Measurements from ENCODE around the gene DIAPH2. TPM values are rescaled to one million over a fixed set of nuclear protein-coding genes. Genes with fewer than 3 reads are reported as not detected.

DIAPH2 gene
- total and polyA plus RNA-seq, 2 donors (not counting 1 experiment from before 2014, with no cell fraction given), result 16.8 to 18.5 TPM

DNA sequence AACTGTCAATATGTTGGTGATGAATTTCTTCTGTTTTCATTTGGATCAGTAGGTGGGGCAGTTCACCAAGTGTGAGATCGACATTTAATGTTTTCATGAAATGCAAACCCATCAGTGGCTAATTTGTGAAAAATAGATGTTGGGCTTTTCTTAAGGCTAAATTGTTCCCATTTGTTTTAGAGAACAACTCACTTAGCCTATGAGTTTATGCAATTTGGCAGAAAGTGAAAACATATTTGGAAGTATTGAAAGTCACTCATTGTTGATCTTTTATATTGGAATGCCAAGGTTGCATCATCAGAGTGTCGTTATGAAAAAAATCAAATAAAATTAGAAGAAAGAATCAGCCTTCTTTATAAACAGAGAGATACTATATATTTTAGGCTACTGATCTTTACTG lies 331.5 kb downstream of the DIAPH2 start:
- Histone ChIP-seq H3K4me1 (ENCODE audit: control insufficient read depth, extremely low read depth, insufficient read depth, low read length) (no peaks in the 10 kb centered on the region), H3K4me3 (replicated peaks in 1 of 4; ENCODE audit: control extremely low read depth in 1 of 4, insufficient read depth in 1 of 4, low read depth in 3 of 4, low read length in 4 of 4) (no peak overlapping the region), H3K9me3 (ENCODE audit: control insufficient read depth, insufficient read depth, low read depth, low read length) (no peaks in the 10 kb centered on the region), H4K20me1 (ENCODE audit: control insufficient read depth, extremely low read depth, insufficient read depth, low read length) (no peaks in the 10 kb centered on the region), H3K4me2 (ENCODE audit: extremely low read depth, insufficient read depth, low read length) (no peak overlapping the region), H3K9ac (ENCODE audit: insufficient read depth, low read length) (no peak overlapping the region), H2AFZ (ENCODE audit: low read length) (no peak overlapping the region), H3K36me3 (ENCODE audit: control insufficient read depth, insufficient read depth, low read length) (no peaks in the 10 kb centered on the region), H3K27me3 (ENCODE audit: control insufficient read depth, insufficient read depth, low read length) (no peaks in the 10 kb centered on the region), H3K27ac (ENCODE audit: insufficient read depth, low read length) (no peak overlapping the region), H3K79me2 (ENCODE audit: control insufficient read depth, insufficient read depth, low read length) (no peaks in the 10 kb centered on the region)
- TF ChIP-seq, protein P1, sequence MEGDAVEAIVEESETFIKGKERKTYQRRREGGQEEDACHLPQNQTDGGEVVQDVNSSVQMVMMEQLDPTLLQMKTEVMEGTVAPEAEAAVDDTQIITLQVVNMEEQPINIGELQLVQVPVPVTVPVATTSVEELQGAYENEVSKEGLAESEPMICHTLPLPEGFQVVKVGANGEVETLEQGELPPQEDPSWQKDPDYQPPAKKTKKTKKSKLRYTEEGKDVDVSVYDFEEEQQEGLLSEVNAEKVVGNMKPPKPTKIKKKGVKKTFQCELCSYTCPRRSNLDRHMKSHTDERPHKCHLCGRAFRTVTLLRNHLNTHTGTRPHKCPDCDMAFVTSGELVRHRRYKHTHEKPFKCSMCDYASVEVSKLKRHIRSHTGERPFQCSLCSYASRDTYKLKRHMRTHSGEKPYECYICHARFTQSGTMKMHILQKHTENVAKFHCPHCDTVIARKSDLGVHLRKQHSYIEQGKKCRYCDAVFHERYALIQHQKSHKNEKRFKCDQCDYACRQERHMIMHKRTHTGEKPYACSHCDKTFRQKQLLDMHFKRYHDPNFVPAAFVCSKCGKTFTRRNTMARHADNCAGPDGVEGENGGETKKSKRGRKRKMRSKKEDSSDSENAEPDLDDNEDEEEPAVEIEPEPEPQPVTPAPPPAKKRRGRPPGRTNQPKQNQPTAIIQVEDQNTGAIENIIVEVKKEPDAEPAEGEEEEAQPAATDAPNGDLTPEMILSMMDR (conservative IDR thresholded peaks at IDR 0.05 in 1 of 2, IDR thresholded peaks at IDR 0.05 in 1 of 2; ENCODE audit: low read depth in 1 of 2, low read length in 2 of 2), result no peak
- TF ChIP-seq EZH2 (IDR thresholded peaks at IDR 0.05; ENCODE audit: low read length, missing control alignments), result no peak
- DNase-seq (ENCODE audit: low read depth in 2 of 2), result peak in 1 of 2 donors; percentile 12

DNA sequence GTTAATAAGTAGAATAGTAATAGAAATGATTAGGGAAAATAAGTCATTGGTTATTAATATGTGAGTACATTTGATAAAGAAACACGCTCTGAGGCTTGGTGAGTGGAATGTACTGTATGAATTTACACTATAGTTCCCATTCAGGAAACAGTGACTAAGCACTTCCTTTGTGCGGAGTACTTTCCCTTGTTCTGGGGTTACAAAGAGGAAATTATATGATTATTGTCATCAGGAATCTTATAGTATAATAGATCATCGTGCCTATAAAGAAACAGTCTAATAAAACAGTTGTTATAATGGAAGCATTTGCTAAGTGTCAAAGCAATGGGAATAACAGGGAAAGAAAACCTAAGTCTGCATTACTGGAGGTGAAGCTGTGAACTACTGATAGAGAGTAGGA lies 337.0 kb downstream of the DIAPH2 start:
- Histone ChIP-seq H3K9ac (ENCODE audit: insufficient read depth, low read length) (no peak overlapping the region), H2AFZ (ENCODE audit: low read length) (no peak overlapping the region), H3K4me1 (ENCODE audit: control insufficient read depth, extremely low read depth, insufficient read depth, low read length) (no peaks in the 10 kb centered on the region), H4K20me1 (ENCODE audit: control insufficient read depth, extremely low read depth, insufficient read depth, low read length) (no peaks in the 10 kb centered on the region), H3K4me2 (ENCODE audit: extremely low read depth, insufficient read depth, low read length) (no peak overlapping the region), H3K4me3 (replicated peaks in 1 of 4; ENCODE audit: control extremely low read depth in 1 of 4, insufficient read depth in 1 of 4, low read depth in 3 of 4, low read length in 4 of 4) (no peak overlapping the region), H3K27ac (ENCODE audit: insufficient read depth, low read length) (no peak overlapping the region), H3K27me3 (ENCODE audit: control insufficient read depth, insufficient read depth, low read length) (no peaks in the 10 kb centered on the region), H3K36me3 (ENCODE audit: control insufficient read depth, insufficient read depth, low read length) (no peaks in the 10 kb centered on the region), H3K9me3 (ENCODE audit: control insufficient read depth, insufficient read depth, low read depth, low read length) (no peaks in the 10 kb centered on the region), H3K79me2 (ENCODE audit: control insufficient read depth, insufficient read depth, low read length) (no peaks in the 10 kb centered on the region)
- TF ChIP-seq, protein P1 (conservative IDR thresholded peaks at IDR 0.05 in 1 of 2, IDR thresholded peaks at IDR 0.05 in 1 of 2; ENCODE audit: low read depth in 1 of 2, low read length in 2 of 2), result no peak
- no peak for TF ChIP-seq EZH2 (IDR thresholded peaks at IDR 0.05; ENCODE audit: low read length, missing control alignments)
- peak; percentile 17 to 41 for DNase-seq (ENCODE audit: low read depth in 2 of 2)

DNA sequence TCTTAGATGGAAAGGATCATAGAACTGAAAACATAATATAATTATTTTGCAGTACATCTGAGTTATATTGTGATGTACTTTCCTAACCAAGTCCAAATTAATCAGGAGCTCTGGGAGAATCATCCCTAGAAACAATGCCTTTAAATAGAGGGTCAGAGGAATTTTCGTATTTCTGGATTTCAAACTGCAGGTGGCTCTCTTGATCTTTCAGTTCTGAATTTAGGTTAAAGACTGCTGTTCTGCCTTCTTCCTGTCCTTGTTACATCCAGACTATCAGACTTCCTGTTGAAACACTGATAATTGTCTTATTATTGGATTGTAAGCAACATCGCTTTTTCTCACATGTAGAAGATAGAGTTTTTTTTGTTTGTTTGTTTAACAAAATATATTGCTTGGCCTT lies 341.8 kb downstream of the DIAPH2 start:
- Histone ChIP-seq H3K9ac (ENCODE audit: insufficient read depth, low read length) (no peak overlapping the region), H3K4me2 (ENCODE audit: extremely low read depth, insufficient read depth, low read length) (no peak overlapping the region), H3K36me3 (ENCODE audit: control insufficient read depth, insufficient read depth, low read length) (no peaks in the 10 kb centered on the region), H3K27ac (ENCODE audit: insufficient read depth, low read length) (no peak overlapping the region), H3K79me2 (ENCODE audit: control insufficient read depth, insufficient read depth, low read length) (no peaks in the 10 kb centered on the region), H3K9me3 (ENCODE audit: control insufficient read depth, insufficient read depth, low read depth, low read length) (no peaks in the 10 kb centered on the region), H2AFZ (ENCODE audit: low read length) (no peak overlapping the region), H3K27me3 (ENCODE audit: control insufficient read depth, insufficient read depth, low read length) (no peaks in the 10 kb centered on the region), H3K4me1 (ENCODE audit: control insufficient read depth, extremely low read depth, insufficient read depth, low read length) (no peaks in the 10 kb centered on the region), H3K4me3 (replicated peaks in 1 of 4; ENCODE audit: control extremely low read depth in 1 of 4, insufficient read depth in 1 of 4, low read depth in 3 of 4, low read length in 4 of 4) (no peak overlapping the region), H4K20me1 (ENCODE audit: control insufficient read depth, extremely low read depth, insufficient read depth, low read length) (no peaks in the 10 kb centered on the region)
- no peak for TF ChIP-seq EZH2 (IDR thresholded peaks at IDR 0.05; ENCODE audit: low read length, missing control alignments)
- TF ChIP-seq, protein P1 (conservative IDR thresholded peaks at IDR 0.05 in 1 of 2, IDR thresholded peaks at IDR 0.05 in 1 of 2; ENCODE audit: low read depth in 1 of 2, low read length in 2 of 2), result no peak
- DNase-seq (ENCODE audit: low read depth in 2 of 2), result peak in 1 of 2 donors; percentile 9

All from fibroblast of lung (primary cell).